ENCODE measurements around the gene PLEKHA3.
"Not testable (repeated sequence)": the region's sequence is repeated elsewhere in the genome, so short reads cannot be mapped to it uniquely, and the experiment has no call there.

DNA sequence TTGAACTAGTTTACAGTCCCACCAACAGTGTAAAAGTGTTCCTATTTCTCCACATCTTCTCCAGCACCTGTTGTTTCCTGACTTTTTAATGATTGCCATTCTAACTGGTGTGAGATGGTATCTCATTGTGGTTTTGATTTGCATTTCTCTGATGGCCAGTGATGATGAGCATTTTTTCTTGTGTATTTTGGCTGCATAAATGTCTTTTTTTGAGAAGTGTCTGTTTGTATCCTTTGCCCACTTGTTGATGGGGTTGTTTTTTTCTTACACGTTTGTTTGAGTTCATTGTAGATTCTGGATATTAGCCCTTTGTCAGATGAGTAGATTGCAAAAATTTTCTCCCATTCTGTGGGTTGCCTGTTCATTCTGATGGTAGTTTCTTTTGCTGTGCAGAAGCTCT, 45.2 kb downstream of the PLEKHA3 start:
- TF ChIP-seq, protein P1, sequence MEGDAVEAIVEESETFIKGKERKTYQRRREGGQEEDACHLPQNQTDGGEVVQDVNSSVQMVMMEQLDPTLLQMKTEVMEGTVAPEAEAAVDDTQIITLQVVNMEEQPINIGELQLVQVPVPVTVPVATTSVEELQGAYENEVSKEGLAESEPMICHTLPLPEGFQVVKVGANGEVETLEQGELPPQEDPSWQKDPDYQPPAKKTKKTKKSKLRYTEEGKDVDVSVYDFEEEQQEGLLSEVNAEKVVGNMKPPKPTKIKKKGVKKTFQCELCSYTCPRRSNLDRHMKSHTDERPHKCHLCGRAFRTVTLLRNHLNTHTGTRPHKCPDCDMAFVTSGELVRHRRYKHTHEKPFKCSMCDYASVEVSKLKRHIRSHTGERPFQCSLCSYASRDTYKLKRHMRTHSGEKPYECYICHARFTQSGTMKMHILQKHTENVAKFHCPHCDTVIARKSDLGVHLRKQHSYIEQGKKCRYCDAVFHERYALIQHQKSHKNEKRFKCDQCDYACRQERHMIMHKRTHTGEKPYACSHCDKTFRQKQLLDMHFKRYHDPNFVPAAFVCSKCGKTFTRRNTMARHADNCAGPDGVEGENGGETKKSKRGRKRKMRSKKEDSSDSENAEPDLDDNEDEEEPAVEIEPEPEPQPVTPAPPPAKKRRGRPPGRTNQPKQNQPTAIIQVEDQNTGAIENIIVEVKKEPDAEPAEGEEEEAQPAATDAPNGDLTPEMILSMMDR (conservative IDR thresholded peaks at IDR 0.05; ENCODE audit: low read depth, low read length): not testable (repeated sequence)
- TF ChIP-seq POLR2A (IDR thresholded peaks at IDR 0.05; ENCODE audit: low read depth, low read length): not testable (repeated sequence)
